GM12878 (cell line): ENCODE measurements around the gene TMEM201.

Experiments used
- CTCF ChIP-seq, 3 experiments: IDR thresholded peaks in 2 of 3; conservative IDR thresholded peaks in 1 of 3; 2 replicates each; pipeline ENCODE4 v1.5.1; 2011; ENCODE audit warnings: low read depth in 3 of 3, low read length in 3 of 3, mild to moderate bottlenecking in 3 of 3, control low read depth in 2 of 3, moderate library complexity in 2 of 3, inconsistent platforms in 1 of 3, mixed read lengths in 1 of 3; ENCODE audit not compliant: control insufficient read depth in 2 of 3, insufficient read depth in 1 of 3; ENCODE audit errors: extremely low read depth in 1 of 3
- POLR2A ChIP-seq: IDR thresholded peaks from 2 replicates; pipeline ENCODE4 v1.6.1; 2011; ENCODE audit warnings: low read depth, mild to moderate bottlenecking, low read length
- POLR2AphosphoS5 ChIP-seq: IDR thresholded peaks from 2 replicates; pipeline ENCODE4 v1.6.1; 2011; ENCODE audit warnings: mild to moderate bottlenecking, low read length, inconsistent platforms
- PRDM15 ChIP-seq: fragments of 450-650 bp; formaldehyde crosslinking; IDR thresholded peaks from 2 replicates; pipeline ENCODE4 v1.4.0; 2020; ENCODE audit warnings: mild to moderate bottlenecking, moderate library complexity

- no peak for TF ChIP-seq PRDM15 (CRISPR knock-in tag)
- TF ChIP-seq POLR2AphosphoS5 = no peak
- no peak for TF ChIP-seq POLR2A
- no peak for TF ChIP-seq CTCF (IDR thresholded peaks at IDR 0.05 in 2 of 3, conservative IDR thresholded peaks at IDR 0.05 in 1 of 3; ENCODE audit: control insufficient read depth in 2 of 3, extremely low read depth in 1 of 3, insufficient read depth in 1 of 3, low read depth in 3 of 3, low read length in 3 of 3)
Measured at GRCh38 chr1:9595968-9596340, 7.2 kb downstream of the TMEM201 start.
